Neuronal stem cell (in vitro differentiated cells): ENCODE data around the gene ARMC3.

Experiments used
- DNase-seq: peaks from one replicate; pipeline ENCODE4 v3.0.0-alpha.2; 2013; ENCODE audit warnings: low spot score
- H2AFZ ChIP-seq: one replicate; pipeline ENCODE4 v1.6.1; 2013; ENCODE audit warnings: mild to moderate bottlenecking, low read length, inconsistent platforms
- H2AK5ac ChIP-seq: 2 replicates; pipeline ENCODE4 v1.6.1; 2013; ENCODE audit warnings: low read depth, mild to moderate bottlenecking, inconsistent platforms, low read length, moderate library complexity, mixed read lengths
- H2BK120ac ChIP-seq: 2 replicates; pipeline ENCODE4 v1.6.1; 2013; ENCODE audit warnings: low read depth, mild to moderate bottlenecking, inconsistent platforms, low read length, moderate library complexity, mixed read lengths
- H2BK12ac ChIP-seq: one replicate; pipeline ENCODE4 v1.6.1; 2013; ENCODE audit warnings: low read length, inconsistent platforms
- H2BK15ac ChIP-seq: 2 replicates; pipeline ENCODE4 v1.6.1; 2013; ENCODE audit warnings: mild to moderate bottlenecking, low read length, inconsistent platforms, mixed read lengths
- H2BK5ac ChIP-seq: one replicate; pipeline ENCODE4 v1.6.1; 2013; ENCODE audit warnings: inconsistent platforms, mild to moderate bottlenecking, low read length, moderate library complexity
- H3K14ac ChIP-seq: one replicate; pipeline ENCODE4 v1.6.1; 2013; ENCODE audit warnings: low read length, inconsistent platforms
- H3K18ac ChIP-seq: 2 replicates; pipeline ENCODE4 v1.6.1; 2013; ENCODE audit warnings: low read length, inconsistent platforms
- H3K23ac ChIP-seq: 2 replicates; pipeline ENCODE4 v1.6.1; 2013; ENCODE audit warnings: low read depth, mild to moderate bottlenecking, mixed read lengths, low read length, inconsistent platforms; ENCODE audit not compliant: poor library complexity
- H3K27ac ChIP-seq: replicated peaks from 3 replicates; pipeline ENCODE4 v1.5.1; 2013; ENCODE audit warnings: low read length, inconsistent platforms
- H3K27me3 ChIP-seq, 3 experiments: 2 replicates each; pipeline ENCODE4 v1.6.1; 2013; ENCODE audit warnings: low read length in 3 of 3, mild to moderate bottlenecking in 2 of 3, inconsistent platforms in 1 of 3, low read depth in 1 of 3, mixed read lengths in 1 of 3, moderate library complexity in 1 of 3; ENCODE audit not compliant: control insufficient read depth in 3 of 3, insufficient read depth in 3 of 3
- H3K36me3 ChIP-seq, 2 donors: replicated peaks in 1 of 2; 2 replicates each; pipeline ENCODE4 v1.6.1; 2013; ENCODE audit warnings: low read length in 2 of 2; ENCODE audit not compliant: control insufficient read depth in 2 of 2, insufficient read depth in 2 of 2
- H3K4ac ChIP-seq: 2 replicates; pipeline ENCODE4 v1.6.1; 2013; ENCODE audit warnings: inconsistent platforms, mild to moderate bottlenecking, low read length, moderate library complexity
- H3K4me1 ChIP-seq, 2 donors: 1 replicate in 1 of 2; 2 replicates in 1 of 2; pipeline ENCODE4 v1.6.1; 2013; ENCODE audit warnings: low read length in 2 of 2, low read depth in 1 of 2; ENCODE audit not compliant: control insufficient read depth in 2 of 2, insufficient read depth in 1 of 2
- H3K4me2 ChIP-seq: one replicate; pipeline ENCODE4 v1.6.1; 2013; ENCODE audit warnings: mild to moderate bottlenecking, low read length, inconsistent platforms; ENCODE audit not compliant: insufficient read depth, poor library complexity, severe bottlenecking
- H3K4me3 ChIP-seq, 2 donors: 2 replicates each; pipeline ENCODE4 v1.5.1; 2013; ENCODE audit warnings: low read length in 2 of 2, mild to moderate bottlenecking in 2 of 2, inconsistent platforms in 1 of 2, moderate library complexity in 1 of 2
- H3K79me1 ChIP-seq: one replicate; pipeline ENCODE4 v1.6.1; 2013; ENCODE audit warnings: low read depth, mild to moderate bottlenecking, inconsistent platforms, low read length, moderate library complexity
- H3K9ac ChIP-seq: one replicate; pipeline ENCODE4 v1.6.1; 2013; ENCODE audit warnings: mild to moderate bottlenecking, low read depth, low read length, inconsistent platforms; ENCODE audit not compliant: poor library complexity
- H3K9me3 ChIP-seq, 2 donors: replicated peaks in 1 of 2; 2 replicates each; pipeline versions ENCODE3 to v1.6.1; 2013; ENCODE audit warnings: low read length in 2 of 2, mild to moderate bottlenecking in 2 of 2, inconsistent platforms in 1 of 2, low read depth in 1 of 2, mixed read lengths in 1 of 2, moderate library complexity in 1 of 2; ENCODE audit not compliant: control insufficient read depth in 2 of 2, insufficient read depth in 1 of 2
- H4K8ac ChIP-seq: one replicate; pipeline ENCODE4 v1.6.1; 2013; ENCODE audit warnings: low read depth, mild to moderate bottlenecking, inconsistent platforms, low read length, moderate library complexity
- H4K91ac ChIP-seq: one replicate; pipeline ENCODE4 v1.6.1; 2013; ENCODE audit warnings: low read length, low read depth, mild to moderate bottlenecking, inconsistent platforms; ENCODE audit not compliant: poor library complexity
- WGBS, 2 donors: extraction: QIAGEN DNeasy Blood & Tissue Kit; methylation state at CpG; one replicate each; pipeline ENCODE4 v1.1.7; 2013; ENCODE audit warnings: missing lambda C conversion rate in 2 of 2, mixed read lengths in 1 of 2; ENCODE audit not compliant: insufficient read length in 2 of 2, insufficient replicate concordance in 1 of 2; ENCODE audit errors: extremely low coverage in 2 of 2; 5-methylcytosine and 5-hydroxymethylcytosine counted together

Gene ARMC3

DNA sequence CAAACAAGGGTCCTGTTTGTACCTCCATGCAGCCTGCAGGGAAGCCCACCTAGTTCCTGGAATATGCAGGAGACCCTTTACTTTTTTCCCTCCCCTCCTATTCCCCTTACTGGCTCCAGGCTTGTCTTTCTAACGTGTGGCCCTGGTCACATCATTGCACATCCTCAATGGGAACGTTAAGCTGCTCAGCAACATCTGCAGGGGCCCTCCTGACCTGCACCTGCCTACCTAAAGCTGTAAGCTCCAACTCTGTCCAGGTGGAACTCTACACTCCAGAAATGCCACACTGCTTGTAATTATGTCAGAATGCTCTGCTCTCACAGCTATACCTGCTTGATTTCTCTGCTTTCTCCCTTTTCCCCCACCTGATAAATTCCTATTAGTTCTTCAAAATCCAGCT lies 72.1 kb downstream of the ARMC3 start:
- Histone ChIP-seq H3K36me3 (no peaks in the 10 kb centered on the region), H3K79me1 (no peaks in the 10 kb centered on the region), H2AK5ac (no peak overlapping the region), H2BK15ac (no peak overlapping the region), H4K8ac (no peak overlapping the region), H2AFZ (no peak overlapping the region), H3K4me1 (peaks cover 0 to 3% of the 10 kb centered on the region in 2 donors), H3K9me3 (no peaks in the 10 kb centered on the region), H4K91ac (no peak overlapping the region), H3K27ac (no peak overlapping the region), H3K27me3 (peaks cover 0 to 10% (median 0%) of the 10 kb centered on the region in 3 experiments), H3K4ac (no peak overlapping the region), H2BK5ac (no peak overlapping the region), H3K9ac (no peak overlapping the region), H3K4me3 (no peak overlapping the region), H2BK120ac (no peak overlapping the region), H3K23ac (no peak overlapping the region), H3K14ac (no peak overlapping the region), H3K18ac (peak overlapping the region; percentile 45), H2BK12ac (no peak overlapping the region), H3K4me2 (no peak overlapping the region)
- no CpG with 5 or more reads among the region's 2 CpGs for WGBS, 2 donors
- no peak for DNase-seq

DNA sequence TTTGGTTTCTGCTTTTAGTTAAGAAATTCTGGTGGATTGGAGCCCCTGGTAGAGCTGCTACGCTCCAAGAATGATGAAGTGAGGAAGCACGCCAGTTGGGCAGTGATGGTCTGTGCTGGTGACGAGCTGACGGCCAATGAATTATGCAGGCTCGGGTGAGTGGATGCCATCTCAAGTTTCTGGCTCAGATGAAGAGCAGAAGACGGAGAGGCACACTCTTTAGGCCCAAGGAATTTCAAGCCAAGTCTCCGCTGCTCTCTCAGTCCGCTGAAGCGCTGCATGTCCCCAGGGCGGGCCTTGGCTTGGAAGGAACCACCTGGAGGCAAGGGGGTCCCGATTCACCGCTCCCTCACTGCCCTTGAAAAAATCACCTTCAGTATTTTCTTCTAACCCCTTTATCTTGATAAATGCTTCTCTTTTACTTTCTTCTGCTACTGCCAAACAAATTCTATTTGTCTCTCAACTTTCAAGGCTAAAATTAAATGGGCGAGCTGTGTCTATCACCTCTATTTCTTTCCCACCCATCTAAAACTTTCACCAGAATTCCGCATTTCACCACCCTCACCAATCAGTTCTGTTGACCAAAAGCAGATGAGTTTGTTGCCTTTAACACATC lies 74.2 kb downstream of the ARMC3 start:
- Histone ChIP-seq H3K4me2 (no peak overlapping the region), H3K23ac (no peak overlapping the region), H2AFZ (no peak overlapping the region), H3K36me3 (no peaks in the 10 kb centered on the region), H2BK15ac (no peak overlapping the region), H3K27me3 (peaks cover 0 to 10% (median 0%) of the 10 kb centered on the region in 3 experiments), H3K14ac (no peak overlapping the region), H2BK5ac (no peak overlapping the region), H3K4me3 (no peak overlapping the region), H4K8ac (no peak overlapping the region), H3K4ac (no peak overlapping the region), H3K79me1 (no peaks in the 10 kb centered on the region), H3K9ac (no peak overlapping the region), H2BK12ac (no peak overlapping the region), H4K91ac (no peak overlapping the region), H3K9me3 (no peaks in the 10 kb centered on the region), H3K27ac (no peak overlapping the region), H3K18ac (no peak overlapping the region), H3K4me1 (peaks cover 0 to 3% of the 10 kb centered on the region in 2 donors), H2BK120ac (no peak overlapping the region), H2AK5ac (no peak overlapping the region)
- WGBS, 2 donors, result 100% methylated on average over 1 of the region's 14 CpGs; no CpG with 5 or more reads in 1 of the 2 donors
- no peak for DNase-seq

DNA sequence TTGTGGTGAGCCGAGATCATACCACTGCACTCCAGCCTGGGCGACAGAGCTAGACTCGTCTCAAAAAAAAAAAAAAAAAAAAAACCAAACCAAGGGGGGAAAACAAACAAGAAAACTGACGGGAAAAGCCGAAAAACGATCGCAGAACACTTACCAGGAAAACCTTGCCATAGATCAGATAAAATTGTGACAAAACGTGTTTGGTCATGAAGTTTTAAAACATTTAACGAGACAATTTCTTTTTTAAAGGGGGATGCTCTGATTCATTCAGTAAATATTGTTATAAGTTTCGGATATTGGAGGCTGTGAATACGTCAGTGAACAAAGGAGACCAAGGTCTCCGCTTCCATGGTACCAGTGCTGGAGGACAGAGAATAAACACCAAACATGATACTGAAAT lies 77.3 kb downstream of the ARMC3 start:
- H3K14ac ChIP-seq, result no peak overlapping the region
- H3K27ac ChIP-seq, result no peak overlapping the region
- H3K4me3 ChIP-seq, result no peak overlapping the region
- H2BK120ac ChIP-seq, result no peak overlapping the region
- peaks cover 0 to 10% (median 0%) of the 10 kb centered on the region in 3 experiments for H3K27me3 ChIP-seq
- H2AK5ac ChIP-seq, result no peak overlapping the region
- no peak for DNase-seq
- peaks cover 0 to 3% of the 10 kb centered on the region in 2 donors for H3K4me1 ChIP-seq
- no peak overlapping the region for H3K23ac ChIP-seq
- no peak overlapping the region for H4K91ac ChIP-seq
- H3K4ac ChIP-seq, result no peak overlapping the region
- no peak overlapping the region for H2BK5ac ChIP-seq
- no CpG with 5 or more reads among the region's 12 CpGs for WGBS, 2 donors
- no peaks in the 10 kb centered on the region for H3K36me3 ChIP-seq
- H3K9ac ChIP-seq, result no peak overlapping the region
- no peak overlapping the region for H4K8ac ChIP-seq
- no peaks in the 10 kb centered on the region for H3K79me1 ChIP-seq
- no peak overlapping the region for H2AFZ ChIP-seq
- no peak overlapping the region for H3K4me2 ChIP-seq
- no peaks in the 10 kb centered on the region for H3K9me3 ChIP-seq
- H3K18ac ChIP-seq, result no peak overlapping the region
- H2BK15ac ChIP-seq, result no peak overlapping the region
- no peak overlapping the region for H2BK12ac ChIP-seq

GRCh38 chr10:23013581-23014335 lies 85.9 kb downstream of the ARMC3 start:
- H3K14ac ChIP-seq, result no peak overlapping the region
- no peak overlapping the region for H4K8ac ChIP-seq
- H3K18ac ChIP-seq, result no peak overlapping the region
- H3K9me3 ChIP-seq, result no peaks in the 10 kb centered on the region
- no peak overlapping the region for H2BK15ac ChIP-seq
- no peak overlapping the region for H3K27ac ChIP-seq
- no peak overlapping the region for H2BK12ac ChIP-seq
- no peak for DNase-seq
- no peaks in the 10 kb centered on the region for H3K36me3 ChIP-seq
- H3K4me3 ChIP-seq, result no peak overlapping the region
- H2AK5ac ChIP-seq, result no peak overlapping the region
- no peak overlapping the region for H3K4me2 ChIP-seq
- H2BK5ac ChIP-seq, result no peak overlapping the region
- H3K4me1 ChIP-seq, result no peaks in the 10 kb centered on the region
- no peaks in the 10 kb centered on the region for H3K79me1 ChIP-seq
- no peak overlapping the region for H3K23ac ChIP-seq
- H2AFZ ChIP-seq, result no peak overlapping the region
- H3K27me3 ChIP-seq, result no peaks in the 10 kb centered on the region
- WGBS, 2 donors, result no CpG with 5 or more reads among the region's 3 CpGs
- H2BK120ac ChIP-seq, result no peak overlapping the region
- H3K9ac ChIP-seq, result no peak overlapping the region
- H3K4ac ChIP-seq, result no peak overlapping the region
- no peak overlapping the region for H4K91ac ChIP-seq
